Panc1 (cell line): Measurements from ENCODE around the gene UAP1L1.

Experiments
- POLR2AphosphoS5 ChIP-seq: IDR thresholded peaks from 2 replicates; pipeline ENCODE4 v1.6.1; 2012; ENCODE audit warnings: mild to moderate bottlenecking, low read depth, low read length, moderate library complexity
- TF ChIP-seq, protein P1 (sequence below): fragments of 450-650 bp; IDR thresholded peaks from 2 replicates; pipeline ENCODE4 v1.5.1; 2017; ENCODE audit warnings: mild to moderate bottlenecking

DNA sequence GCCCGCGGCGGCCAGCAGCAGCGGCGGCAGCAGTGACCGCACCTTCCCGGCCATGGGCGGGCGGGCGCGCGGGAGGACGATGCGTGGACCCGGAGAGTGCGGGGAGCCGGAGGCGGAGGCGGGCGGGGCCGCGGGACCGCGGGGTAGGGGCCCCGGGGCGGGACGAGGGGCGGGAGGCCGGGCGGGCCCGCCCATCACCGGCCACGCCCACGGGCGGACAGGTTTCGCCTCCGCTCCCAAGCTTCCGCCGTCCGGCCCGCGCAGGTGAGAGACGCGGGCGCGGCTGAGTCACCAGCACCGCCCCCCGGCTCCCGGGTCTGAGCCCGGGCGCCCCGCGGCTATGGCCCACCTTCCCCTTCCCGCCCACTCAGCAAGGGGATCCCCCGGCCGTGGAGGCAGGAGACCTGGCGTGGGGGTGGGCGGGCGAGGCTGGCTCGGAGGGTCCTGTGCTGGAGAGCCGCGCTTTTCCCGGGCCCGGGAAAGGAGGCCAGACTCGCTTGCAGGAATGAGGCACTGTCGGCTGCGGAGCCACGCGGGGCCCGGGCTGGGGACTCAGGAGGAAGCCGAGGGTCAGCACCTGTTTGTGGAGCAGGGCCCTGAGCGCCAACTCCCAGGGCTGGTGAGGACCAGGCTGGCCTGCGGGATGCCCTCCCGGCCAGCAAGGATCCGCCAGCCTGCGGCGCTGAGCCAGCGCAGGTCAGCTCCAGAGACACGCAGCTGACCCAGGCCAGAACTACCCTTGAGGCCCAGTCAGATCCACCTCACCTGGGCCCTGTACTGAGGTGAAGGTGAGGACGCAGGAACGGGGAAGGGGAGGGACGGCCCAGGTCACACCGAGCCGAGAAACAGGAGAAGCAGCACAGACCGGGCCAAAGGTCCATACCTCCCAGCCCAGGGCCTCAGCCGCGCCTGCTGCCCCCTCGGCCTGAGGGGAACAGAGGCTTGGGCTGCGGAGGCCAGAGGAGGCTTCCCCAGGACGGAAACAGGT is 23.1 kb upstream of the UAP1L1 start, which contains the start of gene ENTPD2:
- TF ChIP-seq, protein P1, sequence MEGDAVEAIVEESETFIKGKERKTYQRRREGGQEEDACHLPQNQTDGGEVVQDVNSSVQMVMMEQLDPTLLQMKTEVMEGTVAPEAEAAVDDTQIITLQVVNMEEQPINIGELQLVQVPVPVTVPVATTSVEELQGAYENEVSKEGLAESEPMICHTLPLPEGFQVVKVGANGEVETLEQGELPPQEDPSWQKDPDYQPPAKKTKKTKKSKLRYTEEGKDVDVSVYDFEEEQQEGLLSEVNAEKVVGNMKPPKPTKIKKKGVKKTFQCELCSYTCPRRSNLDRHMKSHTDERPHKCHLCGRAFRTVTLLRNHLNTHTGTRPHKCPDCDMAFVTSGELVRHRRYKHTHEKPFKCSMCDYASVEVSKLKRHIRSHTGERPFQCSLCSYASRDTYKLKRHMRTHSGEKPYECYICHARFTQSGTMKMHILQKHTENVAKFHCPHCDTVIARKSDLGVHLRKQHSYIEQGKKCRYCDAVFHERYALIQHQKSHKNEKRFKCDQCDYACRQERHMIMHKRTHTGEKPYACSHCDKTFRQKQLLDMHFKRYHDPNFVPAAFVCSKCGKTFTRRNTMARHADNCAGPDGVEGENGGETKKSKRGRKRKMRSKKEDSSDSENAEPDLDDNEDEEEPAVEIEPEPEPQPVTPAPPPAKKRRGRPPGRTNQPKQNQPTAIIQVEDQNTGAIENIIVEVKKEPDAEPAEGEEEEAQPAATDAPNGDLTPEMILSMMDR, result no peak
- TF ChIP-seq POLR2AphosphoS5, result no peak
